ENCODE measurements around the gene BPIFB3.

The BPIFB3 gene, protein sequence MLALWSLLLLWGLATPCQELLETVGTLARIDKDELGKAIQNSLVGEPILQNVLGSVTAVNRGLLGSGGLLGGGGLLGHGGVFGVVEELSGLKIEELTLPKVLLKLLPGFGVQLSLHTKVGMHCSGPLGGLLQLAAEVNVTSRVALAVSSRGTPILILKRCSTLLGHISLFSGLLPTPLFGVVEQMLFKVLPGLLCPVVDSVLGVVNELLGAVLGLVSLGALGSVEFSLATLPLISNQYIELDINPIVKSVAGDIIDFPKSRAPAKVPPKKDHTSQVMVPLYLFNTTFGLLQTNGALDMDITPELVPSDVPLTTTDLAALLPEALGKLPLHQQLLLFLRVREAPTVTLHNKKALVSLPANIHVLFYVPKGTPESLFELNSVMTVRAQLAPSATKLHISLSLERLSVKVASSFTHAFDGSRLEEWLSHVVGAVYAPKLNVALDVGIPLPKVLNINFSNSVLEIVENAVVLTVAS

DNA sequence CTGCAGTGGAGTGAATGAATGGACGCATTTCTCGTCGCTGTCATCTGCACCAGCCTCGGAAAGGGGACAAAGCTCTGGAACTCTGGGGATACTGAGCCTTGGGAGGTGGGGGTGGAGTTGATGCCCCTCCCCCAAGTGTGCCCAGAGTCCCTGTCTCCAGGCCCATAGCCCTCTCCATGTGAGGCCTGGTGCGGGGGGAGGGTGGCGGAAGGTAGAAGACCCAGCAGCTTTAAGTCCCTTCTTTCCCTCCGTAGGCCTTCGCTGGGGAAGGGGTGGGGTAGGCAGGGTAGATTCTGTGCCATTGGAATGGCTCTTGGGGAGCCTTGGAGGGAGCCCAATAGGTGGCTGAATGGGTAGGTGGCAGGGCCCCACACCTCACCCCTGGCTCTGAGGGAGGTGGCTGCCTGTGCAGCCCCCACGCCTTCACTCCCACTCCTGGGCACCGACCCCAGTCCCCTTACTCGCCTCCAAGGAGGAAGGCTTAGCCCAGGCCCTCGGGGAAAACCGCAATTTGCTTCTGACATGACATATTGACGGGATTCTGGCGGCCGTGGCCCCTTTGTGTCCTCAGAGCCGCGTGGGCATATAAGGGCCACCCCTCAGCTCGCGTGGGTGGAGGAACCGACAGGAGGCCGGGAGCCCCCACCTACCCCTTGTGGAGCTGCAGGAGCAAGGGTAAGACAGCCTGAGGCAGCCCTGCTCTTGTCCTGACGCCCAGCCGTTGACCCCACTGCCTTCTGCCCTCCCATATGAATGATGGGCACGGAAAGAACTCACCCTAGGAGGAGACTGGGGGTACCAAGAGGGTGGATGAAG is at the start of gene BPIFB3:
Gene BPIFB3, plus strand, starts transcription at position 613 of the 816 bp plus-strand sequence. CDS start 1,533 bp downstream, outside the sequence.
- no peak for DNase-seq

DNA sequence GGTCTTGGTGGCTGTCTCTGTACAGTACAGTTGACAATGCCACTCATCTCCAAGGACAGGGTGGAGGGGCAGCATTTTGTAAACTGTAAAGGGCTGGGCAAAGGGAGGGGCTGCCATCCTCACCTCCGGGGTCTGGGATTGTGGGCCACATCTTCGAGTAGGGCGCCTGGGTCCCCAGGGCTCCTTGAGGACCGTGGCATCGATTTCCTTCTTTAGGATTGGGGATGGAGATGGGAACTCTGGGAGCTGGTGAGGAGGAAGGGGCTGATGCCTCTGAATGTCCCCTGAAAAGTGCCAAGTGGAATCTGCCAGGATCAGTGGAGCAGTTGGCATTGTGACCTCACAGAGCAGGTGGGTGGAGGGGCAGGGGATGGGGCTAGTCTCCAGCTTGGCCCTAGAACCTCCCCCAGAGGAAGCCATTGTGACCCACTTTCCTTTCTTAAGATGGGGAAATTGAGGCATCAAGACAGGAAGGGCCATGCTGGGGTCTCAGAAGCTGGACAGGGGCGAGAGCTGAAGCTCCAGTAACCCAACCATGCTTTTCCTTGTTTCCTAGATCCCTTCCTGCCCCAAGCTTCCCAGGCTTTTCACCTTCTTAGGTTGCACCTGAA is 49.5 kb upstream of the BPIFB3 start, which contains the start of gene SUN5:
Gene SUN5, minus strand, starts transcription at position 293 of the 611 bp plus-strand sequence. Its CDS starts 93 bp downstream, at position 200.
- no peak for DNase-seq

DNA sequence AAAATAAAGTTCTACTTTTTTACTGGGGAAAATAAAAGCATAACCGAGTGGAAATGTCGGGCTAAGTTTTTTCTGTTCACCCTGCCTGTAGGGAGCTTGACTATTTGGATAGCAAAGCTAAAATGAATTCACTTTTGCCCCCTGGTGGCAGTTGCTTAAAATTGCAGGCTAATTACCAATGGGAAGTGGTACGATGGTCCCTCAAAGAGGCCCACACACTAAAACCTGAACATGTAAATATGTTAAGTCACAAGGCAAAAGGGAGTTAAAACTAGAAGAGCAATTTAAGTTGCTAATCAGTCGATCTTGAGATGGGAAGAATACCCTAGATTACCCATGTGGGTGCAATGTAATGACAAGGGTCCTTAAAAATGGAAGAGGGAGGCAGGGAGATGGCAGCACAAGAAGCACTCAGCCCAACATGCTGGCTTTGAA is 48.6 kb upstream of the BPIFB3 start:
- DNase-seq, result no peak

DNA sequence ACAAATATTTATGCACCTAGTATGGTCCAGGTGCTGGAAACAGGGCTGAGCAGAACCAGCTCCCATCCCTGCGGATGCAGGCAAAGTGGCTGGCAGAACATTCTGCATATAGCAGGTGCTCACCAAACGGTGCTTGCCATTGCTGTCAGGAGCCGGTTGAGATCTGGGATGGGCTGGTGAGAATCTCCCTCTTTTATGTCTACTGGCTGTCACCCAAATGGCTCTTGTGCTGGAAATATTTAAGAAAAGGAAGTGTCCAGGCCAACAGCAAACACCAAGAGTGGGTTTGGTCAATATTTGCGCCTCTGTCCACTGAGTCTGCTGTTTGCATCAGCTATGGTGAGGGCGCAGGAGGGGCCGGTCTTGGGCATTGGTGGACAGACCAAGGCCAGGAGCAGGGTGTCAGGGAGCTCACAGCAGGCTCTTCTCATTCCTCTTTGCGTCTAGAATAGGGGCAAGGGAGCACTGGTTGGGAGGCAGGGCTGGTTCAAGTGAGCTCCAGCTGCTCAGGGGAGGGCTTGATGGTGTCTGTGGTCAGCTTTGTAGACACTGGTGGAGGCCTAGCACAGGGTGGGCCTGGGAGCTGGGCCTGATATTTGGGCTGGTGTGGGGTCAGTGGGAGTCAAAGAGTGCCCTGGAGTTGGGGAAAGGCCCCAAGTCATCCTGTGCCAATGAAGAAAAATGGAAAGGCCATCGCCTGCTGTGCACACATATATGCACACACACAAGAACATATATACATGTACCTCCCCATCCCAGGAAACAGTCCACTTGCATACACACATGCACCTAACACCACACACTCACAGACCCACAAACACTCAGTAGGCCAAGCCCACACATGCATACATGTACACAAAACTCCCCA is 47.6 kb upstream of the BPIFB3 start:
- DNase-seq, result no peak

DNA sequence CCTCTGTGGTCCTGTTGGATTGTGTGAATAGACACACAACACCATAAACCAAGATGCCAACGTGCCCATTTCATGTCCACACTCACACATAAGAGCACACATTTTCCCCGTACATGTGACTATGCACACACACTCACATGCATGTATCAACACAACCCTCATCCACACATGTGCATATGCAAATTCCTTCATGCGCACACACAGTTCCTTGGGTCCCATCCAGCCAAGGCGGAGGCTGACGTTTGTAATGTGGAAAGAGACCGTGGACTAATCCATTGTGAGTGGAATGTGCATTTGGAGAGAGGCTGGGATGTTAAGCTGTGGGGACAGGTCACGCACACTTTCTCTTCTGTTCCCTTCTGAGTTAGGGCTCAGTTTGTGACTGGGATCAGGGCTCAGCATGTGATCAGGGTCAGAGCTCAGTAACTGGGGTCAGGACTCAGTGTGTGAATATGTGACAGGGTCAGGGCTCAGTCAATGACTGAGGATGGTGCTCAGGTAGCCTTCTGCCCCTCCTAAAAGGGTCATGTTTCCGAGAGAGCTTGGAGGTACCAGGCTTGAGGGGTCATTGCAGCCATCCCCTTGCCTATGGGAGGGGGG is 46.8 kb upstream of the BPIFB3 start:
- no peak for DNase-seq

DNA sequence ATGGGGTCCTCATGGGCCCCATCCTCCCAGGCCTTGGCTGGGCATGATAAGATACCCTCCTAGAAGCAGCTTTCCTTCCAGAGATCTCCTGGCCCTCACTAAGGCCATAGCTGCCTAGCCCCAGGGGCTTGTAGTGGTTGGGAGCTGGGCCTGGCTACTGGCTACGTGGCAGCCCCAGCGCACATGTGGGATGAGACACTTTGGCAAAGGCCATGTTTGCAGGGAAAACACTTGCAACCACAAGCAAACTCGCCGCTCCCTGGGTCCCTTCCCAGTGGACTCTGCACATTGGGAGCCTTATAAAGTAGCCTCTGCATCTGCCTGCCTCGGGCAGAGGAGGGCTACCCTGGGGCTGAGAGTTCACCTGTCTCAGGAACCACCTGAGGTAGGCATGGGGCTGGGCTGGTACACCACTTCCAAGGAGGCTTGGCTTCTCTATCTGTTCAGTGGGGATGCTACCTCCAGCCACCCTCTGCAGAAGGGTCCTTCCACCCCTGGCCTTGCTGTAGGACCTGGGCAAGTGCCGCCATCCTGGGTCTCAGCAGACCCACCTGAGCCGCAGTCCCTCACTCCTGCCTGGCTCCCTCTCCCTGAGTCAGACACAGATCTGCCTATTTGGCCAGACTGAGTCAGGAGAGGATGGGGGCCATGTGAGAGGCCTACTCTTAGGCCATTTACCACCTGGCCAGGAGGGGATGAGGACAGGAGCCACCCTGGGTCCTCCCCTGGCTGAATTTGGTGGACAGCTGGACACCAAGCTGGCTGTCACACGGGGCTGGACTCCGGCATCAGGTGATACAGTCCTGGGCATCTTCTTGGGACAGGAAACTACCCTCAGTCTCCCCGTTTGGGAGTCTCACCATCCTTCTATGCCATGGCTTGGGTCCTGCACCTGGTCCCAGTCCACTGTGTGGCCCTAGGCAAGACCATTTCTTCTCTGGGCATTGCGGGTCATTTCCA is 46.0 kb upstream of the BPIFB3 start, which contains the start of gene BPIFB2:
Gene BPIFB2, plus strand, starts transcription at position 329 of the 960 bp plus-strand sequence. CDS start 871 bp downstream, outside the sequence.
- DNase-seq, result no peak

DNA sequence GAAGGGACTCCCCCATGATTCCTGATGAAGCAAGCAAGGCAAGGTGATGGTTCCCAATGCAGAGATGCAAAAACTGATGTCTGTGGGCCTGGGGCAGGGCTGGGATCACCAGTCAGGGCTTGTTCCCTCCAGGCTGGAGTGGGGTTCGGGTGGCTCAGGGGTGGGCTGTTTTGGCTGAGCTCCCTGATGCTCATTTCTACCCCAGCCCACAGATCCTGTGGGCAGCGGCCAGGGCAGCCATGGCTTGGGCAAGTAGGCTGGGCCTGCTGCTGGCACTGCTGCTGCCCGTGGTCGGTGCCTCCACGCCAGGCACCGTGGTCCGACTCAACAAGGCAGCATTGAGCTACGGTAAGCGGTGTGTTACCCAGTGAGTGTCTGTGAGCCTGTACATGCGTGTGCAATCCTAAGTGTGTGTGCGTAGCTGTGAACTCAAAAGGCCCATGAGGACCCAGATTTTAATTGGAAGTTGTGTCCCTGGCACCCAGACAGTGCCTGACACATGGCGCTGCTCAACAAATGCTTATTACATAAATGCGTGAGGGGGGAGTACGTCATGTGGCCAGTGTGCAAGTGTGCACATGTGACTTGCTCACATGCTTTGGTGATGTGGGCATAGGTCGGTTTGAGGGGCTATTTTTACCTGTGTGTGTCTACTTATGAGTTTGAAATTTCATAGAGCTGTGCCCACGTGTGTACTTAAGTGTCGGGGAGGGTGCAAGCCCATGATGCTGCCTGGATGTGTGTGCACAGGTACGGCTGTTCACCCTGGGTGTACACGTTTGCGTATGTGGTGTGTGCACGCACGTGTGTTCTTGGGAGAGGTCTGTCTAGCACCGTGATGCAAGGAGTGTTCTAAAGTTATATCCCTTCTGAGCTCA is 45.1 kb upstream of the BPIFB3 start:
- DNase-seq, result no peak

DNA sequence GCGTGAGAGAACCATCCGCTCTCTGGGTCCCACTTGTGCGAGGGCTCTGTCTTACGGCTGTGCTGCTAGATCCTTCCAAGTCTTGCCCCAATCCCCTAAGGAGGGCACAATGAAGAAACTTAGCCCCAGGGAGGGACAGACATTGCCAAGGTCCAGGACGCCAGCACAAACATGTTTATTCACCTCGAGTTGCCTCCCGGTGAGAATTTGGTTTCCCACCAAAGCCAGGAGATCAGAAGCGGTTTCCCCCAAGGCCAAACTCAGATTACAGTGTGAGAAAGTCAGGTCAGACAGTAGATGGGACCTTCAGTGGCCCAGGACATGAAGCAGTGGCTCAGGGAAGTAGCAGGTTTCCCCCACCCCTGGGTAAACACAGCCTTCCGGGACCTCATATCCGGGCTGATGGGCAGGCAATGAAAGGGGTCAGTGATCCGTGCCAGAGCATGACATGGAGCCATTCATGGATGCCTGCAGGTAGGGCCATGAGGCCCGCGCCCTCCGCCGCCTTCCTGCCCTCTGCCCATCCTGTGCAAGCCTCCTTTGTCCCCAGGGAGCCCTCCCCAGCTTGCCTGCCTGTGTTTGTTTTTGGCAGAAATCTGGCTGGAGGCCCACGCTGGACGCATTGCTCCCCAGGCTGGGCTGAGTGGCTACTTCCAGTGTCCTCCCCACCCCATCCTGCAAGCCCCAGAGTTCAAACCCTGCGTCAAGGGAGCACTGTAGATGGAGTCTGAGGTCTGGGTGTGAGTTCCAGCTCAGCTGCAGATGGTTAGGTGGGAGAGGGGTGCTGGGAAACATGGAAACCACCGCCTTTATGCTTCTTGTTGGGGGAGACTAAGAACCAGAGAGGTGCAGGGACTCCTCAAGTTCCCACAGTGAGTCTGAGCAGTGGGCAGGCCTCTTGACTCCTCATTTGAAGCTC is 44.2 kb upstream of the BPIFB3 start:
- DNase-seq, result no peak

DNA sequence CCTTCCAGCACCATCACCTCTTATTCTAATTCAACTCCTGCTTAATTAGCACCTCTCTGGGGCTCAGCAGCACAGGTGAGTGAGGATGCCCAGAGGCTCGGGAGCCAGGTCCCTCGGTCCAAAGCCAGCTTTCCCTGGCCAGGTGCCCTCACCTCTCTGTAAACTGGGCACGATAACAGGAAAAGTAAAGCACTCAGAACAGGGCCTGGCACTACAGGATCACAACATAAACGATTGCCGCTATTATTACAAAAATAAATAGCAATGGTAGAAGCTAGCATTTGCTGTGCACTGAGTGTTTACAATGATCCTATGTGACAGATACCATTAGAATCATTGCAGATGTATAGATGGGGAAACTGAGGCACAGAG is 43.6 kb upstream of the BPIFB3 start:
- DNase-seq, result no peak

DNA sequence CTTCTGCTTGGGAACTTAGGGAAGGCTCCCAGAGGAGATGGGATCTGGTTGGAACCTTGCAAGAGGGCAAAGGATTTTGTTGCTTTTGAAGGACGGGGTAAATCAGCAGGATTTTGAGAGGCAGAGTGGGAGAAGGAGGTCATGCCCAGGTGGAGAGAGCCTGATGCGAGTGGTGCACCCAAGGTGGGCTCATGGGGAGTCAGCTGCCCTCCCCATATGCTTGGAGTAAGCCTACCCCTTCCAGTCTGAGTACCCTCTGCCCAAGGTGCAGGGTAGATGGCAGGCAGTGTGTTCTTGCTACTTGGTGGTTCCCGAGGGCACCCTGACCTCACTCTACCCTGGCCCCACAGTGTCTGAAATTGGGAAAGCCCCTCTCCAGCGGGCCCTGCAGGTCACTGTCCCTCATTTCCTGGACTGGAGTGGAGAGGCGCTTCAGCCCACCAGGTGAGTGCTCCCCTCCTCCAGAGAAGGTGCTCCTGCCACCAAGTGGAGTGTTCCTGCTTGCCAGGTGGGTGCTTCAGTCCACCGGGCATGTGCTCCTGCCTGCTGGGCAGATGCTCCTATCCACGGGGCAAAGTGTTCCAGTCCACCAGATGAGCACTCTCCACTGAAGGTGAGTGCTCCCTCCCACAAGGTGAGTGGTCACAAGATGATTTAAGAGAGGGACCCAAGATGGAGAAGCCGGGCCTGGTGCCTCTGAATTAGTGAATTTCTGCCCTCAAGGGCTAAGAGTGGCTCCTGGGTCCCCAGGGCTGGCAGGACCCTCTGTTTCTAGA is 42.8 kb upstream of the BPIFB3 start:
- DNase-seq, result no peak

DNA sequence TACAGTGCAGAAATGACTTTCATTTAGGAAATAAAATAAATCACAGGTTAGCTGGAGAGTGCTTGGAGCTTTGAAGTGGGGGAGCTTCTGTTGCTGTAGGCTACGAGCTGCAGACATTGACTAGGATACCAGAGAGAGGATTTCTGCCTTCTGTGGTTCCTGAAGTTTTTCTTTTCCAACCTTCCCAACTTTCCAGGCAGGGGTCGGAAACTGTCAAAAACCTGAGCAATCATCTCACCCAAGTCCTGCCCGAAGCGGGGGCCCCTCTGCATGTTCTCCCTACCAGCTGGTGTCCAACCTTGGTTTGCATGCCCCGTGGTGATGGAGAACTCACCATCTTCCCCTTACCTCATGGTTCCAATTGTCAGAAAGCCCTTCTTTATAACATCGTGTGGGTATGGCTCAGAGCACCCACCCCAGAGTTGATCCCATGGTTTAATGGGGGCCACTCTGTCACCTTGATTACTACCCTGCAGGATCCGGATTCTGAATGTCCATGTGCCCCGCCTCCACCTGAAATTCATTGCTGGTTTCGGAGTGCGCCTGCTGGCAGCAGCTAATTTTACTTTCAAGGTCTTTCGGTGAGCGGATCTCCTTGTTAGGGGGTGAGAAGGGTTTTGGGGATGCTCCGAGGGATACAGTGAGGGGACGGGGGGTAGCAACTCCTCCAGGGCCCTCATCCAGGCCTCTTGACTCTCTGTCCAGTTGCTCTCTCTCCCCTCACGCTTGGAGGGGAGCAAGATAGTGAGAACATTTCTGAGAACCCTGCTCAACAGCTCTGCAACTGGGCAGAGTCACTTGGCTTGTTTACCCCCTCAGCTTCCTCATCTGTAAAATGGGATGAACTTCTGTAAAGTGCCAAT is 41.1 kb upstream of the BPIFB3 start:
- DNase-seq, result no peak

DNA sequence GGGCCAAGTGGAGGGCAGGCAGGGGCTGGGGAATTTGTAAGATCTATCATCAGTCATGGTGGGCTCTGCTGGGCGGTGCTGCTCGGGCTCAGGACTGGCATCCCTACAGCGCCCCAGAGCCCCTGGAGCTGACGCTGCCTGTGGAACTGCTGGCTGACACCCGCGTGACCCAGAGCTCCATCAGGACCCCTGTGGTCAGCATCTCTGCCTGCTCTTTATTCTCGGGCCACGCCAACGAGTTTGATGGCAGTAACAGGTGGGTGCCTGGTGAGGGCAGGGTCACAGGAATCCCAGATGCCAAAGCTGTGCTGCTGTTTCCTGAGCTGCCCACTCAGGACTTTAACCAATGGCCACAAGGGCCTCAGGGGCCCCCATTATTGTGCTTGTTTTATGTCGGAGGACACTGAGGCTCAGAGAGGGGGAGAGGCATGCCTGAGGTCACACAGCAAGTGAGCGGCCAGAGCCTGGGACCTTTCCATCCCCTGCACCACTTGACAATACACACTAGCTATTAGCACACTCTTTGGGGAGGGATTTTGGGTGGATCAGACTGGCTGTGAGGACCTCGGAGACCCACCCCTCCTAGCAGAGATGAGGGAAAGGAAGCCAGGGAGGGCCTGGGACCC is 39.9 kb upstream of the BPIFB3 start:
- no peak for DNase-seq

DNA sequence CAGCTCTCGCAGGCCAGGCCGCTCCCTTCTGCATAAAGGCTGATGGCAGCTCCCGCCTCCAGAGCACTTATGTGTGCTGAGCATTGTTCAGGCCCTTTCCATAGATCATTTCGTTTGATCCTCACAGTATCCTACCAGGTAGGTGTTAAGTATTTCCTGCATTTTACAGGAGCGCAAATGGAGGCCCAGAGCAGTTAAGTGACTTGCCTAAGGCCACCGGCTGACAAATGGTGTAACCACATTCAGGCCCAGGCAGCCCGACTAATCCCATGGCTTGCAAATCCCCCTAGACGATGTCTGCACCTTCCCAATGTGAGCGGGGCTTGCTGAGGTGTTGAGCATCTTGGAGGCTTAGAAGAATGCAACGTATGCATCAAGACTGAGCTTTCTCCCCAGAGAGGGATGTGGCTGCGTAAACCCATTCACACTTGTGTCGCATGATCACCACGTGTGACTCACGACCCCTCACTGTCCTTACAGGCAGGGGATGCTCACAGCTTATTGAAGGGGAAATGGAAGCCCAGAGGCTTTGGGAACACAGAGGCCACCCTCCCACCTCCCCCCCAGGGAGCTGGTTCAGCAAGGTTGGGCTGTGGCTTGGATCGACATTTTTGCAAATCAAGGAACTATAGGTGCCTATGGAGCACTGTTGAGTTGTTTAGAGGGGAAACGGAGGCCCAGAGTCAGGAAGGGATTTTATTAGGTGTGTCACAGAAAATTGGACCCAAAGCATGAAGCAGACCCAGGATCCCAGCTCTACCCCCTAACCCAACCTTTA is 39.2 kb upstream of the BPIFB3 start:
- DNase-seq, result no peak

DNA sequence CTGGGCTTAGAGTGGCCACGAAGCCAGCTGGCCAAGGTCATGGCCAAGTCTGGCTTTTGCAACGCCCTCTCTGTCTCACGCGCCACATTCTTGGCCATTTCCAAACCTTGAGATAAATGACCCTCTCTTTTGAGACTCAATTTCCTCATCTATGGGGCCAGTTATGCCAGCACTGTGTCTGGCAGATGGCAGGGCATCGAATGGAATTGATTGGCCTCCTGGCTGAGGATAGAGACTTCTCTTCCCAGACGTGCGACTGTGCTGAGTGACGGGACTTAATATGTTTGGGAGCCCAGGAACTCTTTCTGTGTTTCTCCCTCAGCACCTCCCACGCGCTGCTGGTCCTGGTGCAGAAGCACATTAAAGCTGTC is 38.6 kb upstream of the BPIFB3 start:
- DNase-seq, result no peak
